K562 (cell line): ENCODE results near the gene SLC29A2. TPM values are rescaled to one million over a fixed set of nuclear protein-coding genes. Genes with fewer than 3 reads are reported as not detected.
A peak's percentile ranks its signal among the peaks of the same experiment; 100 is the strongest.

ENCODE experiments used
- ATAC-seq: fragments of 200-7000 bp; cut with Tn5 transposase; 3 replicates; pipeline ENCODE4 v1.9.1; 2020; ENCODE audit warnings: moderate library complexity
- BruUV-seq: library from RNA; stranded (reverse); fragments of 400-500 nt; replicated peaks from 2 replicates; lab custom pipeline; 2021; lab: Mats Ljungman, UMichigan
- CTCF ChIA-PET: fragments of 300-600 bp; formaldehyde crosslinking; extraction: SDS; loops from one replicate; lab custom pipeline; 2021; ENCODE audit warnings: low intra/inter-chr PET ratio; lab: Yijun Ruan, JAX
- POLR2A ChIA-PET: fragments of 300-600, 350-650 bp; sonication (Branson Sonifier 250); formaldehyde crosslinking; extraction: SDS; loops from one replicate; lab custom pipeline; 2021; ENCODE audit warnings: antibody characterized with exemption, inconsistent platforms; lab: Yijun Ruan, JAX
- DNase-seq, 4 experiments: peaks; one replicate each; pipeline versions ENCODE4 v3.0.0 to v3.0.0-alpha.2; 2011 to 2018; ENCODE audit warnings: low spot score in 3 of 4, mixed read lengths in 3 of 4; ENCODE audit errors: extremely low read depth in 1 of 4
- FAIRE-seq: peaks from 2 replicates; lab custom pipeline; 2011; peaks lifted over from hg19 to GRCh38; lab: Jason Lieb, UNC
- H2AFZ ChIP-seq: 2 replicates; pipeline ENCODE4 v1.6.0; 2011; ENCODE audit warnings: low read depth, low read length, control low read depth, inconsistent platforms
- H3K27ac ChIP-seq: fragments of 200-600 bp; 3 replicates; pipeline ENCODE4 v1.8.0; 2011; ENCODE audit warnings: low read depth, mild to moderate bottlenecking, control low read depth, inconsistent platforms, low read length, moderate library complexity, mixed read lengths; ENCODE audit errors: extremely low read depth
- H3K27me3 ChIP-seq, 2 experiments: fragments of 300-600 bp in 1 of 2; 2 replicates in 1 of 2; 3 replicates in 1 of 2; pipeline versions ENCODE4 v1.6.0 to v1.8.0; 2011; ENCODE audit warnings: inconsistent platforms in 2 of 2, low read length in 2 of 2, mild to moderate bottlenecking in 1 of 2, mixed read lengths in 1 of 2, moderate library complexity in 1 of 2; ENCODE audit not compliant: control insufficient read depth in 2 of 2, insufficient read depth in 2 of 2
- H3K36me3 ChIP-seq: fragments of 300-600 bp; 3 replicates; pipeline ENCODE4 v1.8.0; 2011; ENCODE audit warnings: mild to moderate bottlenecking, low read length, inconsistent platforms; ENCODE audit not compliant: control insufficient read depth, insufficient read depth
- H3K4me1 ChIP-seq, 2 experiments: fragments of 200-600 bp in 1 of 2; replicated peaks in 1 of 2; 2 replicates in 1 of 2; 3 replicates in 1 of 2; pipeline versions ENCODE4 v1.5.1 to v1.8.0; 2011; ENCODE audit warnings: inconsistent platforms in 2 of 2, low read length in 2 of 2, mild to moderate bottlenecking in 1 of 2, mixed read lengths in 1 of 2, moderate library complexity in 1 of 2; ENCODE audit not compliant: control insufficient read depth in 2 of 2, insufficient read depth in 2 of 2
- H3K4me2 ChIP-seq: 2 replicates; pipeline ENCODE4 v1.6.1; 2011; ENCODE audit warnings: low read length, control low read depth, inconsistent platforms, mixed read lengths; ENCODE audit not compliant: insufficient read depth
- H3K4me3 ChIP-seq: fragments of 200-600 bp; sonication (generic), shearing (Covaris generic); 2 replicates; pipeline ENCODE4 v1.5.1; 2016; ENCODE audit warnings: control low read depth, inconsistent platforms
- H3K79me2 ChIP-seq: fragments of 200-600 bp; 3 replicates; pipeline ENCODE4 v1.8.0; 2011; ENCODE audit warnings: low read length, inconsistent platforms; ENCODE audit not compliant: control insufficient read depth, insufficient read depth
- H3K9ac ChIP-seq, 2 experiments: 2 replicates each; pipeline versions ENCODE4 v1.6.0 to v1.6.1; 2011; ENCODE audit warnings: low read depth in 2 of 2, low read length in 2 of 2, control low read depth in 1 of 2, inconsistent platforms in 1 of 2, mild to moderate bottlenecking in 1 of 2, mixed read lengths in 1 of 2; ENCODE audit not compliant: insufficient read depth in 1 of 2
- H3K9me1 ChIP-seq: one replicate; pipeline ENCODE4 v1.6.0; 2011; ENCODE audit warnings: inconsistent platforms, mild to moderate bottlenecking, low read length, moderate library complexity; ENCODE audit not compliant: control insufficient read depth, insufficient read depth
- H3K9me3 ChIP-seq: replicated peaks from 2 replicates; pipeline ENCODE4 v1.5.1; 2011; ENCODE audit warnings: low read depth, low read length, inconsistent platforms; ENCODE audit not compliant: control insufficient read depth, insufficient read depth
- H4K20me1 ChIP-seq: replicated peaks from 2 replicates; pipeline ENCODE4 v1.6.1; 2011; ENCODE audit warnings: low read length, inconsistent platforms, mixed read lengths; ENCODE audit not compliant: control insufficient read depth, insufficient read depth
- NFE2L1 ChIP-seq: fragments of 450-650 bp; IDR thresholded peaks from 2 replicates; pipeline ENCODE4 v1.6.1; 2016; ENCODE audit warnings: missing genetic modification characterization, low read depth, mild to moderate bottlenecking, missing compliant biosample characterization, moderate library complexity, borderline replicate concordance
- NR2F6 ChIP-seq: fragments of 450-650 bp; formaldehyde crosslinking; IDR thresholded peaks from 2 replicates; pipeline ENCODE4 v1.4.0; 2020; ENCODE audit warnings: mild to moderate bottlenecking
- SP2 ChIP-seq: IDR thresholded peaks from 2 replicates; pipeline ENCODE4 v1.6.1; 2011; ENCODE audit warnings: mild to moderate bottlenecking, low read depth, low read length, moderate library complexity; ENCODE audit not compliant: poor library complexity, severe bottlenecking; ENCODE audit errors: extremely low read depth
- WGBS: fragments of 100-300 bp; shearing (Covaris generic); methylation state at CpG from one replicate; pipeline ENCODE4 v1.1.6; 2016; ENCODE audit warnings: low coverage, mixed read lengths; ENCODE audit not compliant: insufficient coverage; ENCODE audit errors: missing lambda C conversion rate; 5-methylcytosine and 5-hydroxymethylcytosine counted together
- in situ Hi-C: fragments of 300-500 bp; cut with MboI; formaldehyde crosslinking; loops from 4 replicates; pipeline ENCODE4 v1.15.0; 2018; ENCODE audit warnings: inconsistent platforms, mixed read lengths
- intact Hi-C: fragments of 100-400 bp; cut with micrococcal nuclease; formaldehyde crosslinking; loops from 2 replicates; pipeline ENCODE4 v1.14.2; 2022
- polyA plus RNA-seq, 8 experiments: library from polyadenylated mRNA; depleted of rRNA in 4 of 8; stranded (reverse) in 5 of 8; unstranded in 3 of 8; fragments of >200 nt; fragmentation: Nextera tagmentation in 2 of 8; fragmentation: Illumina TruSeq in 1 of 8; extraction: Ambion mirVana in 2 of 8; extraction: Trizol in 1 of 8; gene quantifications; 2 replicates each; pipeline versions ENCODE4 v1.2.1 to v1.2.3, GENCODE V29; 2011 to 2014; ENCODE audit warnings: inconsistent platforms in 1 of 8, missing spikeins in 1 of 8
- total RNA-seq, 7 experiments: library from RNA; depleted of rRNA in 6 of 7; stranded (reverse); fragments of >200 nt in 6 of 7; fragmentation: Illumina TruSeq in 2 of 7; extraction: Trizol in 2 of 7; gene quantifications; 2 replicates each; pipeline versions ENCODE4 v1.2.1 to v1.2.3, GENCODE V29; 2011 to 2021; ENCODE audit warnings: low replicate concordance in 1 of 7
- TF ChIP-seq, protein P1 (sequence below): fragments of 250-450 bp; sonication (Bioruptor Pico); IDR thresholded peaks from 2 replicates; pipeline ENCODE4 v1.4.0; 2020
- TF ChIP-seq, protein P2 (sequence below): fragments of 200-800 bp; sonication (Bioruptor generic); IDR thresholded peaks from 2 replicates; pipeline ENCODE4 v1.6.1; 2016; ENCODE audit warnings: missing genetic modification characterization, missing compliant biosample characterization
- TF ChIP-seq, protein P3 (sequence below): fragments of 450-650 bp; conservative IDR thresholded peaks from 2 replicates; pipeline ENCODE4 v1.6.1; 2016; ENCODE audit warnings: missing genetic modification characterization, low read depth, mild to moderate bottlenecking, missing compliant biosample characterization, moderate library complexity

The SLC29A2 gene
- total and polyA plus RNA-seq, 9 of the 15 experiments (the other 6 are each of a cell fraction or from before 2014, with no cell fraction given), result 2.4 to 48.6 (median 14.2) TPM

DNA sequence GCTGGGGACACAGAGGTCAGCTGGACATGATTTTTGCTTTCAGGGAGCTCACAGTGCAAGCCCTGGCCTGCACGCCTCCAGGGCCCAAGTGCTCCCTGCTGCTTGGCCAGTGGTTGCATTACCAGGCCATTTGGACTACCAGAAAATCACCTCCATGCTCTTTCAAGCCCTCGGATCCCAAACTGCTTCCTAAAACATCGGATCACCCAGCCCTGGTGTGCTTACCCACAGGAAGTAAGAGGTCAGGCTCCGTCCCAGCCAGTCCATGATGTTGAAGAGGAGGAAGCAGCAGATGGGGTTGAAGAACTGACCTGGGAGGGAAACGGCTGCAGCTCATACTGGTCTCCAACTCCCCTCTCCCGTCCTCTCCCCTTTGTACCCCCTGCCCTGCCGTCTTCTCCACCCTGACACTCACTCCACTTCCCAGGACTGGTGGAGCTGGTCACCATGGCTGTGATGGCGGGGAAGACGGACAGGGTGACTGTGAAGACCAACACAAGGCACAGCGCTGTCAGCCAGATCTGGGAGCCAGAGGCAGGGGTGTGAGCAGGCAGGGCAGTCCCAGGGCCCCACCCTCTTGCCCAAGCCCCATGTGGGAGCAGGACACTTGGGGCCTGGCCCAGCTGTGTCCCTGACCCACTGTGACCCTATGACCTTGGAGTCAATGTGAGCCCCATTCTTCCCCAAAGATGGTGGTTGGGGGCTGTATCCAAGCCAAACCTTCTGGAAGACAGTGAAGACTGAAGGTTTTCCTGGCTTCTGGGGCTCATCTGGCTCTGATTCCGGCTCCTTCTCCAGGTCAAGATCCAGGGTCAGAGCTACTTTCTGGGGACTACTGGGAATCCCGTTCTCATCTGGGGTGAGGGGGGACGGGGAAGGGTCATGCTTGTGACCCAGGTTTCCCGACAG is 5.6 kb downstream of the SLC29A2 start:
- H2AFZ ChIP-seq, result no peak overlapping the region
- H3K27ac ChIP-seq, result peak overlapping the region; percentile 15; the same call in 2 of the 3 replicates
- in situ Hi-C loops, result no loop called here
- peaks cover 7% of the 10 kb centered on the region for H3K9me1 ChIP-seq
- ChIA-PET POLR2A (interaction anchor here (1.0 to 3.3 kb wide), 3 partner anchors 15 to 661 kb away, joined by 3 to 16 read pairs (median 5); no protein-coding TSS in a partner anchor), CTCF (no interaction called here)
- FAIRE-seq, result no peak
- 94% methylated on average over 14 of the region's 14 CpGs for WGBS
- BruUV-seq, result no TSS peak
- peak overlapping the region in 1 of 2 experiments; percentile 79; a peak in 2 of 4 replicates for H3K9ac ChIP-seq
- no peaks in the 10 kb centered on the region for H3K27me3 ChIP-seq
- H3K4me3 ChIP-seq, result no peak overlapping the region
- no peaks in the 10 kb centered on the region for H3K9me3 ChIP-seq
- peaks cover 83% of the 10 kb centered on the region for H3K36me3 ChIP-seq
- DNase-seq, result peak in 2 of 4 experiments; percentile 7 to 9
- peaks cover 40% of the 10 kb centered on the region for H3K79me2 ChIP-seq
- no peak overlapping the region for H3K4me2 ChIP-seq
- peaks cover 10 to 49% of the 10 kb centered on the region in 2 experiments; a peak in 4 of 5 replicates for H3K4me1 ChIP-seq
- no peak for ATAC-seq
- intact Hi-C loops, result no loop called here
- peaks cover 25% of the 10 kb centered on the region; the same call in 1 of the 2 replicates for H4K20me1 ChIP-seq
- TF ChIP-seq NFE2L1 (tag) (no peak), NR2F6 (no peak), SP2 (no peak)
- TF ChIP-seq, protein P1, sequence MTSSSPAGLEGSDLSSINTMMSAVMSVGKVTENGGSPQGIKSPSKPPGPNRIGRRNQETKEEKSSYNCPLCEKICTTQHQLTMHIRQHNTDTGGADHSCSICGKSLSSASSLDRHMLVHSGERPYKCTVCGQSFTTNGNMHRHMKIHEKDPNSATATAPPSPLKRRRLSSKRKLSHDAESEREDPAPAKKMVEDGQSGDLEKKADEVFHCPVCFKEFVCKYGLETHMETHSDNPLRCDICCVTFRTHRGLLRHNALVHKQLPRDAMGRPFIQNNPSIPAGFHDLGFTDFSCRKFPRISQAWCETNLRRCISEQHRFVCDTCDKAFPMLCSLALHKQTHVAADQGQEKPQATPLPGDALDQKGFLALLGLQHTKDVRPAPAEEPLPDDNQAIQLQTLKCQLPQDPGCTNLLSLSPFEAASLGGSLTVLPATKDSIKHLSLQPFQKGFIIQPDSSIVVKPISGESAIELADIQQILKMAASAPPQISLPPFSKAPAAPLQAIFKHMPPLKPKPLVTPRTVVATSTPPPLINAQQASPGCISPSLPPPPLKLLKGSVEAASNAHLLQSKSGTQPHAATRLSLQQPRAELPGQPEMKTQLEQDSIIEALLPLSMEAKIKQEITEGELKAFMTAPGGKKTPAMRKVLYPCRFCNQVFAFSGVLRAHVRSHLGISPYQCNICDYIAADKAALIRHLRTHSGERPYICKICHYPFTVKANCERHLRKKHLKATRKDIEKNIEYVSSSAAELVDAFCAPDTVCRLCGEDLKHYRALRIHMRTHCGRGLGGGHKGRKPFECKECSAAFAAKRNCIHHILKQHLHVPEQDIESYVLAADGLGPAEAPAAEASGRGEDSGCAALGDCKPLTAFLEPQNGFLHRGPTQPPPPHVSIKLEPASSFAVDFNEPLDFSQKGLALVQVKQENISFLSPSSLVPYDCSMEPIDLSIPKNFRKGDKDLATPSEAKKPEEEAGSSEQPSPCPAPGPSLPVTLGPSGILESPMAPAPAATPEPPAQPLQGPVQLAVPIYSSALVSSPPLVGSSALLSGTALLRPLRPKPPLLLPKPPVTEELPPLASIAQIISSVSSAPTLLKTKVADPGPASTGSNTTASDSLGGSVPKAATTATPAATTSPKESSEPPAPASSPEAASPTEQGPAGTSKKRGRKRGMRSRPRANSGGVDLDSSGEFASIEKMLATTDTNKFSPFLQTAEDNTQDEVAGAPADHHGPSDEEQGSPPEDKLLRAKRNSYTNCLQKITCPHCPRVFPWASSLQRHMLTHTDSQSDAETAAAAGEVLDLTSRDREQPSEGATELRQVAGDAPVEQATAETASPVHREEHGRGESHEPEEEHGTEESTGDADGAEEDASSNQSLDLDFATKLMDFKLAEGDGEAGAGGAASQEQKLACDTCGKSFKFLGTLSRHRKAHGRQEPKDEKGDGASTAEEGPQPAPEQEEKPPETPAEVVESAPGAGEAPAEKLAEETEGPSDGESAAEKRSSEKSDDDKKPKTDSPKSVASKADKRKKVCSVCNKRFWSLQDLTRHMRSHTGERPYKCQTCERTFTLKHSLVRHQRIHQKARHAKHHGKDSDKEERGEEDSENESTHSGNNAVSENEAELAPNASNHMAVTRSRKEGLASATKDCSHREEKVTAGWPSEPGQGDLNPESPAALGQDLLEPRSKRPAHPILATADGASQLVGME (CRISPR knock-in tag), result no peak
- TF ChIP-seq, protein P2, sequence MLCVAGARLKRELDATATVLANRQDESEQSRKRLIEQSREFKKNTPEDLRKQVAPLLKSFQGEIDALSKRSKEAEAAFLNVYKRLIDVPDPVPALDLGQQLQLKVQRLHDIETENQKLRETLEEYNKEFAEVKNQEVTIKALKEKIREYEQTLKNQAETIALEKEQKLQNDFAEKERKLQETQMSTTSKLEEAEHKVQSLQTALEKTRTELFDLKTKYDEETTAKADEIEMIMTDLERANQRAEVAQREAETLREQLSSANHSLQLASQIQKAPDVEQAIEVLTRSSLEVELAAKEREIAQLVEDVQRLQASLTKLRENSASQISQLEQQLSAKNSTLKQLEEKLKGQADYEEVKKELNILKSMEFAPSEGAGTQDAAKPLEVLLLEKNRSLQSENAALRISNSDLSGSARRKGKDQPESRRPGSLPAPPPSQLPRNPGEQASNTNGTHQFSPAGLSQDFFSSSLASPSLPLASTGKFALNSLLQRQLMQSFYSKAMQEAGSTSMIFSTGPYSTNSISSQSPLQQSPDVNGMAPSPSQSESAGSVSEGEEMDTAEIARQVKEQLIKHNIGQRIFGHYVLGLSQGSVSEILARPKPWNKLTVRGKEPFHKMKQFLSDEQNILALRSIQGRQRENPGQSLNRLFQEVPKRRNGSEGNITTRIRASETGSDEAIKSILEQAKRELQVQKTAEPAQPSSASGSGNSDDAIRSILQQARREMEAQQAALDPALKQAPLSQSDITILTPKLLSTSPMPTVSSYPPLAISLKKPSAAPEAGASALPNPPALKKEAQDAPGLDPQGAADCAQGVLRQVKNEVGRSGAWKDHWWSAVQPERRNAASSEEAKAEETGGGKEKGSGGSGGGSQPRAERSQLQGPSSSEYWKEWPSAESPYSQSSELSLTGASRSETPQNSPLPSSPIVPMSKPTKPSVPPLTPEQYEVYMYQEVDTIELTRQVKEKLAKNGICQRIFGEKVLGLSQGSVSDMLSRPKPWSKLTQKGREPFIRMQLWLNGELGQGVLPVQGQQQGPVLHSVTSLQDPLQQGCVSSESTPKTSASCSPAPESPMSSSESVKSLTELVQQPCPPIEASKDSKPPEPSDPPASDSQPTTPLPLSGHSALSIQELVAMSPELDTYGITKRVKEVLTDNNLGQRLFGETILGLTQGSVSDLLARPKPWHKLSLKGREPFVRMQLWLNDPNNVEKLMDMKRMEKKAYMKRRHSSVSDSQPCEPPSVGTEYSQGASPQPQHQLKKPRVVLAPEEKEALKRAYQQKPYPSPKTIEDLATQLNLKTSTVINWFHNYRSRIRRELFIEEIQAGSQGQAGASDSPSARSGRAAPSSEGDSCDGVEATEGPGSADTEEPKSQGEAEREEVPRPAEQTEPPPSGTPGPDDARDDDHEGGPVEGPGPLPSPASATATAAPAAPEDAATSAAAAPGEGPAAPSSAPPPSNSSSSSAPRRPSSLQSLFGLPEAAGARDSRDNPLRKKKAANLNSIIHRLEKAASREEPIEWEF (CRISPR knock-in tag), result no peak
- TF ChIP-seq, protein P3, sequence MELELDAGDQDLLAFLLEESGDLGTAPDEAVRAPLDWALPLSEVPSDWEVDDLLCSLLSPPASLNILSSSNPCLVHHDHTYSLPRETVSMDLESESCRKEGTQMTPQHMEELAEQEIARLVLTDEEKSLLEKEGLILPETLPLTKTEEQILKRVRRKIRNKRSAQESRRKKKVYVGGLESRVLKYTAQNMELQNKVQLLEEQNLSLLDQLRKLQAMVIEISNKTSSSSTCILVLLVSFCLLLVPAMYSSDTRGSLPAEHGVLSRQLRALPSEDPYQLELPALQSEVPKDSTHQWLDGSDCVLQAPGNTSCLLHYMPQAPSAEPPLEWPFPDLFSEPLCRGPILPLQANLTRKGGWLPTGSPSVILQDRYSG (tag), result no peak
